C1 segment of cervical spinal cord (tissue), 14 donors: ENCODE data around the gene OSGEPL1.
"Not testable (repeated sequence)": the region's sequence is repeated elsewhere in the genome, so short reads cannot be mapped to it uniquely, and the experiment has no call there.

ENCODE experiments used
- DNase-seq, 14 donors: peaks; one replicate each; lab custom pipeline; 2025; lab: John Stamatoyannopoulos, UW

Gene OSGEPL1

DNA sequence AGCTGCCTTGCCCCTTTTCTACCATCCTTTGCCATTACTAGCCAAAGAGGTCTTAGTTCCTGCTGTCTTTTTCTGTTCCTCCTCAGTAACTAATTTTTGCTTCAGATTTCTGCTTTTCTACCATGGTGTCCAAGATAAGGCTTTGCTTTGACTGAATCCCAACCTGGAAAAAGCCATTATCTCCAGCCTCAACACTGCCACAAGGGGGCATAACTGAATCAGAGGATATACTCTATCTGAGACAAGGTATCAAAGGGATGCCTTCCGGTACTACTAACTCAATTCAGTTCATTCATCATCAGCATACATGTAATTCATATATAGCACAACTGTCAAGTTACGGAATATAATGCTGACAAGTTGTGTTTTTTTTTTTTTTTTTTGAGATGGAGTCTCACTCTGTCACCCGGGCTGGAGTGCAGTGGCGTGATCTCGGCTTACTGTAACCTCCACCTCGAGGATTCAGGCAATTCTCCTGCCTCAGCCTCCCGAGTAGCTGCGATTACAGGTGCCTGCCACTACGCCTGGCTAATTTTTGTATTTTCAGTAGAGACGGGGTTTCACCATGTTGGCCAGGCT, 11.4 kb downstream of the OSGEPL1 start:
- DNase-seq = no peak

DNA sequence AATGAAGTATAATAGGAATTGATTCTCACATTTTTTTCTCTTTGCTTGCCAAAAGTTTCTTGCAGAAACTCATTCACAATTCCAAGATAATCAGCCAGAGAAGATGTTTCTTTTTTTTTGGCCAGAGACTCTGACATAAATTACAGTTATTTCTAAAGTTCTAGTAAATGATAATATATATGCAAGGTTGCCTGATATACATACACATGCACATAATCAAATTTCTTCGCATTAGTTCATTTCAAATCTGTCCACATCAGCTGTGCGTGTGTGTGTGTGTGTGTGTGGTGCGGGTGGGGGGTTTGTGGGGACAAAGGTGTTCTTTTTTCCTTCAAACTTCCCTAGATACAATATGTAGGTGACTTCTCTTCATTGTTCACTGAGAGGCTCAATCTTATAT, 33.2 kb downstream of the OSGEPL1 start:
- no peak for DNase-seq

DNA sequence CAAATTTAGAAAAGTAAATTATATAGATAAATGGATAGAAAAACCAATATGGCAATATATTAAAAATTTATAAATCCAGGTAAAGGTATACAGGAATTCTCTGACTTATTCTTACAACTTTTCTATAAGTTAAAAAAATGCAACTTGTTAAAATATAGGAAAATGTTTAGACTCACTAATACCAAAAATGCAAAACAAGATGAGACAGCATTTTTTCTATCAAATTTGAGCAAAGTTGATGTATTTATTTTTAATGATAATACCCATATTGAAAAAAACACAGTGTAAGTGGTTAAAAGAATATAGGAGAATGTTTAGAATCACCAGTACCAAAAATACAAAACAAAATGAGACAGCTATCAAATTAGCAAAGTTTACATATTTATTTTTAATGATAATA, 35.7 kb downstream of the OSGEPL1 start:
- DNase-seq = no peak

DNA sequence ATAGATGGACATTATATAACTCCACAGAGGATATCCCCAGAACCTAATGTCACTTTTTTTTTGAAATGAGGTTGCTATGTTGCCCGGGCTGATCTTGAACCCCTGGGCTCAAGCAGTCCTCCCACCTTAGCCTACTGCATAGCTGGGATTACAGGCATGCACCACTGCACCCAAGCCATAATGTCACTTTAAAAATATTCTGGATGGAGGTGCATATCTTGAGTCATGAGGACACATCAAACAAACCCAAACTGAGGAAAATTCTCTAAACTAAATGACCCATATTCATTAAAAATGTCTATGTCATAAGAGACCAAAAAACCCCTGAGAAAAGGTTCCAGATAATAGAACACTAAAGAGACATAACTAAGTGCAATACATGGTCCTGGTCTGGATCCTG, 36.3 kb downstream of the OSGEPL1 start:
- no peak for DNase-seq

DNA sequence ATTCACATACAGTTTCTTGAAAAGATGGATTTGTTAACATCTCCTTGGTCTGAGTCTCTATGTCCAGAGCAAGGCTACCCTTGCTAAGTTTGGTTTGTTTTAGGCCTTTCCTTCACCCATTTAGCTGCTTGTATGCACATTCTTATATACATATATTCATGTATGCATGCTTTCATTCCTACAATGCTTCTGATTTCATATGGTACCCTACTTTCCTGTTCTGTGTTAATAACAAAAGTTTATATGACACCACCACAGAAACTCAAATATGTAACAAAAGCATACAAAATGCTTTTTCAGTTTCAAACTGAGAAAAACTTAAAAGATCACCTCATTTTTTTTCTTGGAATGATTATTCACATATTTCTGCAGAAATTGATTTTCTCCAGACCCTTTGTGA, 39.4 kb downstream of the OSGEPL1 start:
- DNase-seq = no peak

DNA sequence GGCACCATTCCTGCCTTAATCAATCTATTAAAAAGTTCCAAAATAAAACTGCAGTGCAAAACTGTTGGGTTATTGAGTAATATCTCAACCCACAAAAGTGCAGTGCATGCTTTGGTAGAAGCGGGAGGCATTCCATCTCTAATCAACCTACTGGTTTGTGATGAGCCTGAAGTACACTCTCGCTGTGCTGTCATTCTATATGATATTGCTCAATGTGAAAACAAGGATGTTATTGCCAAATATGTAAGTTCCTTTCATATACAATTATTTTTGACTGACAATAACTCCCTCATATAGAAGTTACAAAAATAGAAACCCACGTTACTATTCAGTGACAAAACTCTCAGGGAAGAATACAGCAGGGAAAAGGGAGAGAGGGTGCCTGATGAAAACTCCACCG, 43.0 kb downstream of the OSGEPL1 start:
- no peak for DNase-seq

DNA sequence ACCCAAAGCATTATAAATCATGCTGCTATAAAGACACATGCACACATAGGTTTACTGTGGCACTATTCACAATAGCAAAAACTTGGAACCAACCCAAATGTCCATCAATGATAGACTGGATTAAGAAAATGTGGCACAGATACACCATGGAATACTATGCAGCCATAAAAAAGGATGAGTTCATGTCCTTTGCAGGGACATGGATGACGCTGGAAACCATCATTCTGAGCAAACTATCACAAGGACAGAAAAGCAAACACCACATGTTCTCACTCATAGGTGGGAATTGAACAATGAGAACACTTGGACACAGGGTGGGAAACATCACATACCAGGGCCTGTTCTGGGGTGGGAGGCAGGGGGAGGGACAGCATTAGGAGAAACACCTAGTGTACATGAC, 45.0 kb downstream of the OSGEPL1 start:
- not testable (repeated sequence) for DNase-seq

DNA sequence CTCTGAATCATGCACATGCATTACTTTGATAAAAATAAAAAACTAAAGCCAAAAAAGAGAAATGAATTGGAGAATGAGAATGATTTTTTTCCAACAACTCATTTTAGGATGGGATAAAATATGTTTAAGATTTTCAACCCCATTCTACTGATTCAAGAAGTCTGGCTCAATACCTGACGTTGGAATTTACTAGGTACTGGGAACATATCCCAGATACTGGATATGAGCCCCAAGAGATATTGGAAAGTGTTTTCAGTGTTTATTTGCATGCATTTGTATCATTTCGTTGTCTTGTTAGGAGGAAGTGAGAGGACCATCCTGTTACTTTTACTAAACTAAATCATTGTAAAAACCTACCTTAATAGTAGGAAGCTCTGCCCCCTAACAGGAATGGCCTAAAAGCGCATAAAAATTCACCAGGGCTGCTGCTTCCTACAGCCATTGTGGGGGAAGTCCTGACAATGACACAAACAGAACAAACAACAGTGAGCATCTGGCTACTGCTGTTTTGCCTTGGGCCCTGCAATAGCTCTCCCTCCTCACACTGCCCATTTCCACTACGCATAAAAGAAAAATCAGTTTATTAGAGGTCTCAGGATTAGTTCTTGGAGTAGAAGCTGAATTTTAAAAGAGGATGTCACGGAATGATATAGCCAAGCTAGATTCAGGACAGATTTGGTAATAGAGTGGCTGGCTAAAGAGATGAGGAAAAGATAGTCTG, 52.9 kb downstream of the OSGEPL1 start:
- DNase-seq = no peak

DNA sequence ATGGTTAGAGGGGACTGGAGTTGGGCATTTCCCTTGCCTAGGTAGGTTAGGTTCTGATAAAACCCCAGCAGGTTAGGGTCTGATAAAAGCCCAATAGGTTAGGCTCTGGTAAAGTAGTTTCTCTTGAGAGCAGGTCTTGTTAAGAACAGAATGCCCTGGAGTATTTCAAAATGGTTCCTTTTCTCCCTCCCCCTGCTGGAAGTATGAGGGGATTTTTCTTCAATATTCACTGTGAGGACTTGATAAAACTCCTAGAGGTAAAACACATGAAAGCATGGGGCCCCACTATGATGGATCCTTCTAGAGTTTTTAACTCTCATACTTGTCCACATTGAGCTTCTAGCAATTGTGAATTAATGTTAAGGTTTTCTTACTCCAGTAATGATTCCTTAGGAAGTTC, 60.5 kb downstream of the OSGEPL1 start:
- DNase-seq = no peak

DNA sequence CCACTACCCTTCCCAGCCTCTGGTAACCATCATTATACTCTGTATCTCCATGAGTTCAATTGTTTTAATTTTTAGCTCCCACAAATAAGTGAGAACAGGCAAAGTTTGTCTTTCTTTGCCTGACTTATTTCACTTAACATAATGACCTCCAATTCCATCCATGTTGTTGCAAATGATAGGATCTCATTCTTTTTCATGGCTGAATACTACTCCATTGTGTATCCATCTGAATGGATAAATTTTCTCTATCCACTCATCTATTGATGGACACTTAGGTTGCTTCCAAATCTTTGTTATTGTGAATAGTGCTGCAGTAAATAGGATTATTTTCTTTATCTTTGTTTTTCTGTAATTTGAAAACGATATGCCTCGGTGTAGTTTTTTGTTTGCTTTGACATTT, 61.9 kb downstream of the OSGEPL1 start:
- DNase-seq = no peak

DNA sequence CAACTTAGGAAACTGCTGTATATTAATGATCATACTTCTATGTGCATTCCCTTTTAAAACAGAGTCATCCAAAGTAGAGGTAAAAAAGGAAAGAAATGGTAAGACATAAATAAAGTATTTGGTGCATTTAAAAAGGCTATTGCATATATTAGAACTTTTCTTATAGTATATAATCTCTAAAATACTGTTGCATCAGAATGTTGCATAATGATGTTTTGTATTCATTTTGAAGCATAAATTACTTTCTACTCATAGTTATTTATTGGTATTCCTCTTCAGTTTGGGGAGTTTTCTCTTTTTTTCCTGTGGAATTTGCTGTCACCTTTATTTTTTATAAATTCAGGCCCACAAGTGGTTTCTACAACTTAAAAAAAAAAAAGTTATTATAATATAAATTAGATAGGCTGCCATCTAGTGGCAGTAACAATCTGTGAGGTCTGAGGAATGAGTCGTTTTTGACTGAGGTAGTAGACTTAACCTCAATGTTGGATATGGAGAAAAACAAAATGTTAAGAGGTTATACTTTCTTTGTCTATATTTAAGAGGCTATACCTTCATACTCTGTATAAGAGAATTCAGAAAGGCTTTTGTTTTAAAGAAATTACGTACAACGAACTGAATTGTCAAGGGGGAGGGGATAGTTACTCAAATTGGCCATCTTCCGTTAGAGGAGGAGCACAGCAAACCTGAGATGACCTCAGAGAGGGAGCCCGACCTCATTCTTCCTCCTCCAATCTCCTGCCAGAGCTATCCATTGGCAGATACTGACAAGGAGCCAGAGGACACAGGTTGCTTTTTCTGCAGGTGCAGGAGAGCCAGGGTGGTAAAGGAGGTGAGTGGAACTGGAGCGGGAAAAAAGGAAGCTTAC, 64.3 kb downstream of the OSGEPL1 start:
- peak in 1 of 14 donors; percentile 80 for DNase-seq
